GM19238 (cell line): ENCODE data around the gene HTR5A.

Source experiments
- DNase-seq: peaks from one replicate; pipeline ENCODE4 v3.0.0; 2011; ENCODE audit warnings: low spot score; ENCODE audit not compliant: insufficient read length

Gene HTR5A

DNA sequence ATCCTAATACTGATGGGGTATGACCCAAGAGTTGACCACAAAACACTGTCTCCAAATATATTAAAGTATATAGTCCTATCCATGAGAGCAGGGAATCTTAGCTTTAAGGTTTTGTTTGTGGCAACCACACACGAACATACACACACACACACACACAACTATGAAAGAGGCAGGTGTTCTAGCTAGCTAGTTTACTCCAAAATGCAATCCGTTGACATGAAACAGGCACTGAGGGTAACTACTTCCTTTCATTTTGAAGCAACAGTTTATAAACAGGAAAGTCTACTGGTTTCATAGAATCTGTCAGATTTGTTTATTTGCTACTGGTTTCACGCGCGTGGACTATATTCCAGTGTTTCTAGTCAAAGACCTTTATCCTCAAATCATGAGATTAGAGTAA, 14.8 kb downstream of the HTR5A start:
- no peak for DNase-seq

DNA sequence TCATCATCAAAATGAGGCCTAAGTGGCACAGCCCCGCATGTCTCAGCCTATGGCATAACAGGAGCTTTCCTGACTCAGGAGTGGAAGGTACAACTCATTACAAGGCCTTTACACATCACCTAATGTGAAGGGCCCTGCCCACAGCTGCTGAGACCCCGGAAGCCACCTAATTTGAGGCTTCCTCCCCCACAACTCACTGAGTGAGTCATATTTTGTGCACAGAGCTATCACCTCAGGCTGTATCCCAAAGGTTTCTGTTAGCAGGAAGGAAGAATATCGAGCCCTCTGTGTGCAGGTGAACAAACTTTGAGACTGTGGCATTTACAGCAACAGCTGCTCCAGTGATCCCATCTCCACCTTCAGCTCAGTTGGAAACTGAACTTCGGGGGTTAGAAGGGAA, 20.6 kb downstream of the HTR5A start:
- no peak for DNase-seq

GRCh38 chr7:155093596-155093995, 23.5 kb downstream of the HTR5A start:
- no peak for DNase-seq

DNA sequence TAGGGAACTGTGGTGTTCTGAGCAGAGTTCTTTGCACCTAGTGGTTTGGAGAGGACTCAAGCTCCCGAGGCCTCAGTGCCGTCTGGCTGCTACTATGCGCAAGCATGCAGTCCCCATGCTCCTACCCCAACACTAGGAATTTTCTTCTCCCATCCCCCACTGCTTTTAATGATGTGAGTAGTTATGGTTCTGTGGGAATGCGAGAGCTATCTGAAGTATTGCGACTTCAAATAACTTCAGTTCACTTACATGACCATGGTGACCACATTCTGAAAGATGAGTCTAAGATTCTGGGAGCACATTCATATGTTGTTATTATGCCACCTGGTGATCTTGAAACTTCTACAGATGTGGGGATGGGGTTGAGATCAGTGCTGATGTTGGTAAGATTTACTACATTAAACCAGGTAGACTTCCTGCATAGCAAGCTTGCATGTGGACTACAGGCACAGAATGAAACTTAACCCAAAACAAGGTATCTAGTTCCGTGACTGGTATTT, 24.6 kb downstream of the HTR5A start:
- no peak for DNase-seq

DNA sequence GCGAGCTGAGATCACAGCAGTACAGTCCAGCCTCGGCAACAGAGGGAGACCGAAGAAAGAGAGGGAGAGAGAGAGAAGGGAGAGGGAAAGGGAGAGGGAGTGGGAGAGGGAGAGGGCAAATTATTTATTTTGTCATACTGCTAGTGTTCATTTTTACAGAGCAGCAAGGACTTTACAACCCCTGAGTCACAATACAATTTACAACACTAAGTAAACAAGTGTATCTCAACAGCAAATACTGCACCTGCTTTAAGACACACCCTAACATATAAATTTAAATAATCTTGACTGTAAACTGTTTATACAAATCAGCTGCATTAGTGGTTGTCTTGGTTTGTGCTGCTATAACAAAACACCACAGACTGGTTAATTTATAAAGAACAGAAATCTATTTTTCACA, 27.2 kb downstream of the HTR5A start:
- DNase-seq: no peak

GRCh38 chr7:155103839-155104238, 33.7 kb downstream of the HTR5A start:
- DNase-seq: no peak

GRCh38 chr7:155104913-155105312, 34.8 kb downstream of the HTR5A start:
- no peak for DNase-seq

- DNase-seq: no peak
Observed at GRCh38 chr7:155106356-155106755, 36.2 kb downstream of the HTR5A start.

GRCh38 chr7:155107126-155107525, 37.0 kb downstream of the HTR5A start:
- DNase-seq: no peak

DNA sequence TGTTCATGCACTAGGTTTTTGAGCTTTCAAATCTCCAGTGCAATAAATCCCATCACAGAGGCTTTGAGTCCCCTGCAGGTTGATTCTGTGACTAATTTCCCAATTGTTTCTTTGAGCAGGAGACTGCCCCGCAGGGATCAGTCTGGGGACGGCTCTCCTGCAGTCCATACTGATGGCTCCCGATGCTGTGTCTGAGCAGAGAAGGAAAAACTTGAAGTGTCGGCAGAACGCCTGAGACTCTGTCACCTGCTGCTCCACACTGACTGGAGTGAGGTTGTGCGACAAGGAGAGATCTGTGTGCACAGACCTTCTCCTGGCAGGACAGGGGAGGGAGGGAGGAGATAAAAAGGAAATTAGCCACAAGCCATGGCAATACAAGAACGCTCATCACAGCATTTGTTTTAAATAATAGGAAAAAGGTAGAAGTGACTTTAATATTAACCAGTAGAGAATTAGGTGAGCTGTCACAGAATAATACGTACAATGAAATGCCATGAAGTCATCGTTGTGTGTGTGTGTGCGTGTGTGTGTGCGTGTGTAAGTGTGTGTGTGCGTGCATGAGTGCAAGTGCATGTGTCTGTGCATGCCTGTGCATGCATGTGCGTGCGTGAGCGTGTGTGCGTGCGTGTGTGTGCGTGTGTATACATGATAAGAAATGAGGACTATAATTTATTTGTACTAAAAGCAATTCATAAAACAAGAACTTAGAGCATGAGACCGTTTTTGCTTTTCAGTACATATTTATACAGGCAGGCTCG, 38.2 kb downstream of the HTR5A start:
- no peak for DNase-seq

- DNase-seq: no peak
Observed at GRCh38 chr7:155109121-155109520, 39.0 kb downstream of the HTR5A start.

DNA sequence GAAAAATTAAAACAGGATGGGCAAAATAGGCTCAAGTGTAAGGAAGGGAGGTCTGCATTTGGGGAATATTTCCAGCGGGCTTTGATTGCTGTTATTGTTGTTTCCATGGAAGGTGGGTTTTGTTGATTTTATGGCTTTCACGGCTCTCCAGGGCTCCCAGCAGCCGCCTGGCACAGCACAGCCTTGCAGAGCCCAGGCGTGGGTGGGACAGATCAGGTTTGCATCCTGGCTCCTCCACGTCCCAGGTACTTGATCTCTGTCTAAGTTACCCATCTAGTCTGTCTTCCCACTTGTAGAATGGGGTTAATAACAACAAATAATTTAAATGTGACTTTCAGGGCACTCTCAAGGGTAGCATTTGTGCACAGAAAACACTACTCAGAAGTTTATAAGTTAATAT, 45.2 kb downstream of the HTR5A start:
- DNase-seq: no peak

DNA sequence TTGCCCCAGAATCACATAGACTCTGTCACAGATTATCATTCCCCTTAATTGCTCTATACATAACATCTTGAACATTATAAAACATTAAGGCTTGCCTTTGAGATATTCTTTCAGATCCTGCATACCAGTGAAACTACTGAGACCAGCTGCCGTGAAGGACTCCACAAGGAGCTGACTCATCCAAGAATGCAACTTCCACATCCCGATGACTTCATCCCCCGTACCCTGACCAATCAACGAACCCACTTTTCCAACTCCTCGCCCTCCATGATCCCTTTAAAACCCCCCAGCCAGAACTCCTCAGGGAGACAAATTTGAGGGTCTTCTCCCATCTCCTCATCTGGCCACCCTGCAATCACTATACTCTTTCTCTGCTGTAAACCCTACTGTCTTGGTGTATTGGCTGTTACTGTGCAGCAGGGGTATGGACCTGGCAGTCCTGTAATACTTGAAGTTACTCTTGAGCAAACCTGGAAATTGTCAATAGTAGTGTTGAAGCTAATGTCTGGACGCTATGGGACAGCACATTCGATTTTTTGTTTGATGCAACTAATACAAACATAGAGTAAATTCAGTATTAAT, 49.8 kb downstream of the HTR5A start:
- DNase-seq: no peak

DNA sequence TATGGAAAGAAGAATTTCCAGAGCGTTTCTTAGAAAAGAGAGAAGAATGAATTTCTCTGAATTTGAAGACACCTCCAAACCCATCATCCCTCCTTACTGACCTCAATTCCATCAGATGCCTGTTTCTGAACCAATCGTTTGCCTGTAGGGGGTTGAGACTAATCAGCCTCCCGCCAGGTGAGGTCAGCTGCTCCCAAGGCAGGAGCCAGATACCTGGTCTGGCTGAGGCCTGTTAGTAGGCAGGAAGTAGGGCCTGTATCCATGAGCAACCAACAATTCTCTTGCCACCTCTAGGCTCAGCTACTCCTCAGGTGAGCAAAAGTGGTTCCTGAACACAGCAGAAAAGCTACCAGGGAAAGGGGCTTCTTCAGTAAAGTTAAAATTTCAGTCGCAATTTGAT, 50.3 kb downstream of the HTR5A start:
- no peak for DNase-seq

DNA sequence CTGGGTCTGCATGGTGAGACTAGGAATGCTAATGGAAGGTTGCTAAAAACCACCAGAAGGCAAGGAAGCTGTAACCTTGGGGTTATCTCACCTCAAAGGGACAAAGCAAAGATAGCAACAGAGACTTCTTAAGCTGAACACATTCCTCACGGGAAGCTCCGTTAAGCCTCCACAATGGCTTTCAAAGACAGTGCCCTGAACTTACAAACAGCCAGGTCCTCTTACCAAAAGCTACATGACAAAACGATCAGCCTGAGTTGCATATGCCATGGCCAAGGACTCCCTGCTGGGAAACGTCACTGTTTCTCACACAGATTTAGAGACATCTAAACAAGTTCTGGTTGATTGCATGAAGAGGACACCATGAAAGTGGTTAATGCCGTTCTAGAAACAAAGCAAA, 52.7 kb downstream of the HTR5A start:
- DNase-seq: no peak

GRCh38 chr7:155123413-155123812, 53.3 kb downstream of the HTR5A start:
- DNase-seq: no peak

- DNase-seq: no peak
Observed at GRCh38 chr7:155124706-155125105, 54.6 kb downstream of the HTR5A start.

GRCh38 chr7:155129186-155129585, 59.1 kb downstream of the HTR5A start:
- no peak for DNase-seq

- no peak for DNase-seq
Observed at GRCh38 chr7:155129789-155130188, 59.7 kb downstream of the HTR5A start.

DNA sequence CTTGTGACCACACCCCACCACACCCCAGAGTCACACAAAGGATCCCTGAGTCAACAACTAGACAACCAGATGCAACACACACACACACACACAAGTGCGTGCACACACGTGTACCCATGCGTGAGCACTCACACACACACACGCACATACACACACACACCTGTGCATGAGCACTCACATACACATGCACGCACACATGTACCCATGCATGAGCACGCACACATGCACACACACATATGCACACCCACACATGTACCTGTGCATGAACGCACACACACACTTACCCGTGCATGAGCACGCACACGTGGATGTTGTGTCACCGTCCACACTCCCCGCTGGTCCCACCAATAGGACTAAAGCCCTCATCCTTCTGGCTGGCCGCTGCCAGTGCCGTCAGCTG, 60.4 kb downstream of the HTR5A start:
- no peak for DNase-seq

DNA sequence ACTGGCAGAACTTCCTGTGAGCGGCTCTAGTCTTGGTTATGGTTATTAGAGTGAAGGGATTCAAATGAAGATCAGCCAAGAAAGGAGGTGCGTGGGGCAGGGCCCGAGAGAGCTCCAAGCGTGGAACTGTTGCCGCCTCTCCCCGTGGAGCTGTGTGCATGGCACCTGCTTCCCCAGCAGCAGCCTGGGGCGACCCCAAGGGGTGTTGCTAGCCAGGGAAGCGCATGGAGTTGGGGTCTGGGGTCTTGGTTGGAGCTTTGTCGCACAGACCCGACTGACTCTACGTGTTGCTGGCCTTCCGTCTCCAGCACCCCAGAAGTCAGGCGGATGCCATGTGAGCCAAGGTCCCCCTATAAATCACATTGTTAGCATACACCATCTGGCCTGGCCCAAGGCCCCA, 61.0 kb downstream of the HTR5A start:
- DNase-seq: no peak

DNA sequence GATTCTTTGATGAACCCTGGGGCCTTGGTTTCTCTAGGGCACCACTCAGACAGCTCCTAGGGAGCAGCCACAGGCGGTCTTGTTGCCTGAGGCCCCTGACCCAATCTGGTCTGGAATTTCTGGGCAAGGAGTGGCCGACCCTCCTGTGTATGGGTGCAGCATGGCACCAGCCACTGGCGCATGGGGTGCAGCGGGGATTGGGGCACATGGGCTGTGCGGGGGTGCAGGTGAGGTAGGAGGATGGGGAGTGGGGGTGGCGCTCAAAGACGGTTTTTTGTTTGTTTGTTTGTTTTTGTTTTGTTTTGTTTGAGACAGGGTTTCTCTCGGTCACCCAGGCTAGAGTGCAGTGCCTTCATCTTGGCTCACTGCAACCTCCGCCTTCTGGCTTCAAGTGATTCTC, 62.3 kb downstream of the HTR5A start:
- DNase-seq: no peak

GRCh38 chr7:155136619-155137243, 66.6 kb downstream of the HTR5A start:
- DNase-seq: no peak
